Activated effector memory CD4-positive, alpha-beta T cell treated with Interleukin-2 at 50 U/mL for 16 hours (primary cell): ENCODE data around the gene GRIA4.
"Not testable (repeated sequence)": the region's sequence is repeated elsewhere in the genome, so short reads cannot be mapped to it uniquely, and the experiment has no call there.

Experiments used
- DNase-seq: peaks from one replicate; pipeline ENCODE4 v3.0.0-alpha.2; 2020

GRIA4 gene

GRCh38 chr11:105720096-105720495, 110.2 kb downstream of the GRIA4 start:
- no peak for DNase-seq

- DNase-seq, result no peak
These were observed 113.4 kb downstream of the GRIA4 start for GRCh38 chr11:105723269-105723668.

DNA sequence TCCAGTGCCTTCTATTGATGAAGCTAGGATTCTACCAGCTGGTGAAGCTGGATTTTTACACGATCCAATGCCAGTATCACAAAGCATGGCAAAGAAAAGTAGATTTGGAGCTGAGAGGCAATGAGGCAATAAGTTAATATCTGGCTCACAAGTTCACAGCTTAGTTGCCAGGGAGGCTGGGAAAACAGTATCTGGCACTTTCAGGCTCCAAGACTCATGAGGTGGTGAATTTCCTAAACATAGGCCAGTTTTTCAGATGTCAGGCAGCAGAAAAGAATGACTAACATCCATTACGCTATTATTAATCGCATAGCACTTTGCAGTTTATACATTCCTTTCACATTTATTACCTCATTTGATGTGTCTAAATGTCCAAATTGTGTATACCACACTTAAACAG, 122.7 kb downstream of the GRIA4 start:
- DNase-seq, result no peak

DNA sequence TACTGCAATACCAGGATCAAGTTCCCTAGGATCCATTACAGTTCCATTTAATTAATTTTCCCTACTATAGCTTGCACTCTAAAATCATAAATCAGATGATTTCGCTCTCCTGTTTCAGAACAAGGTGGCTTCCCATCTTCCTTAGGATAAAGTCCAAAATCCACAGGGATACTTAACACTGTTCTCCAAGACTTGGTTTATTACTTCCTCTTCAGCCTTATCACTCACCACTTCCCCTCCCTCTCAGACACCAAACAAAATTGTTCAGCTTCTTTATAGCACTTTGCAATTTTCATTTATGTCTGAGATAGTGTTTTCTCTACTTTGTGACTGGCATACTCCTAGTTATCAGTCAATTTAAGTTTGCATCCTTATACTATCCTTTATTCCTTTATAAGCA, 124.6 kb downstream of the GRIA4 start:
- DNase-seq, result no peak

GRCh38 chr11:105738251-105738650, 128.4 kb downstream of the GRIA4 start:
- no peak for DNase-seq

DNA sequence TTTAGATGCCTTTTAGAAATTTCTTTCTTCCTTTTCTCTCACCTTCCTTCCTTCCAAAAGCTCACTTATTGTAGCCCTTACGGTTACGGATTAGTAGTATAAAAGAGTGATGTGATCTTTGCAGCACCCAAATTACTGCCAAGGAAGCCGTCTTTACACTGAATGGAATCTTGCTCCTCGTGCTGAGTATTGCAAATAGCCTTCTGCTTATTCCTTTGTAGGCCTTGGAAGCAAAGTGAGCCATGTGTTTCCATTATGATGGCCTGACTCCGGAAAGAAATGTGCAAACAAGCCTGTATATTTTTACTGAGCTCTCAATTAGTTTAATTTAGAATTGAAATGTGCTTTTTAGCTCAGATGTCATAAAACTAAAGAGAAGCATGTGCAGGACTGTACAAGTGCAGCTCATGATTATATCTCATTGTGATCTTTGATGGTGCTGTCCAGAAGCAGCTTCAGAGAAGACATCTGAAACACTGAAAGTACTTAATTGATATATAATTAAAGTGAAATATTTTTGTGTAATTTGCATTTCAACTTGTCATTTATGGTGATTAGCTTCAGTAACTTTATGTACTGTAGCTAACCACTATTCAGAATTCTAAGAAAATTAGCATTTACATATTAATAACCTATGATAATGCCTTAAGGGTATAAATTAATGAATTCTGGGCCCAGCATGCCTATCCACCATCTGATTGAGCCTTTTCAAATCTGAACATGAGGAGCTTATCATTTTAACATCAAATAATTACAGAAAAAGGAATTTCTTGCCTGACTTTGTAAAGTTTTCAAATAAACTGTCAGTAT, 129.3 kb downstream of the GRIA4 start:
- no peak for DNase-seq

GRCh38 chr11:105740164-105740903, 130.5 kb downstream of the GRIA4 start:
- DNase-seq, result no peak

- no peak for DNase-seq
These were observed 131.7 kb downstream of the GRIA4 start for GRCh38 chr11:105741488-105742020.

DNA sequence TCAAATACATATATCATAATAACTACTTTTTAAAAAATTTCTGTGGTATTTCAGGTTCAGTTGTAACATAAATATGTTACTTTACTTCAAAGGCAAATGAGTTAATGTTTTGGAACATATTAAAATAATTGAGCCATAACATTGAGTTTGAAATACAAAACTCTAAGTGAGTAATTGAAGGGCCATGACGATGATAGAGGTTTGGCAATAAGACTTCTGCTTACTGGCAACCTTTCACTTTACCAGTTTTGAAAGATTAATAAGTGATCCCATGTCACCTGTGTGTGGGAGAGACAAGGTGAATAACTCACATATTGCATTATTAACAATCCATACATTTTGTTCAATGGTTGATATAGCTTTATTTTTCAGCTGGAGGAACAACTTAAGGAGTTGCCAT, 144.4 kb downstream of the GRIA4 start:
- DNase-seq, result no peak

DNA sequence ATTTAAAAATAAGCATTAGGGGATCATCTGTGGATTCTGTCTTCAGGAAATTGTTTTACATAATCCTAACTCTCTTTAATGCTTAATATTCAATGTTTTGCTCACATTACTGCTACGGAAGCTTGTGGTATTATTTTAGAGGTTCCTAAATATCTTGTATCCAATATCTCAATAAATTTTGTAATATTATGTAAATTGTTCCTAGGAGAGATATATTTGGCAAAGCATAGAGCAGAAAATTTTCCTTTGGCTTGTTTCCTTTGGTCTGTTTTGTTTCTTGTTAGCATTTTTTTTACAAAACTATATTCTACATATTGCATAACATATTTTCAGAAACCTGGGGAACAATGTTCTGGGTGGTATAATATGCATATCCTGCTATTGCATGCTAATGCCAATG, 144.8 kb downstream of the GRIA4 start:
- DNase-seq, result no peak

DNA sequence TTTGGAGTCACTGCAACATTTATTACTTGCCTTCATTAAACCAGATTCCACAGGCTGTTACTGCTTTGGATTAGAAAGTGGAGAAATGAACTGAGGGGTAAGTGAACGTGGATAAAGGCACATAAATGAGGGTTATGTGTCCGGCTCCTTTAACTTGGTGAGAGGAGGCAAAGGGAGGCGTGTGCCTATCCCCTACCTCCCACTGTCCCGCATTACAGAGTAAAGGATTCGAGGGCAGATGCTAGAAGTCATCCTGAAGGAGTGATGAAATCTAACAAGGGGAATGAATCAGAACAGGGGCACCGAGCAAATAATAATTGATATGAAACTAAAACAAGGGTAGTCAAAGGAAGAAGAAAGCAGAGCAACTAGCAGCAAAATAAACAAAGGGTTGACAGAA, 147.2 kb downstream of the GRIA4 start:
- DNase-seq, result no peak

- DNase-seq, result no peak
These were observed 153.7 kb downstream of the GRIA4 start for GRCh38 chr11:105763594-105763993.

DNA sequence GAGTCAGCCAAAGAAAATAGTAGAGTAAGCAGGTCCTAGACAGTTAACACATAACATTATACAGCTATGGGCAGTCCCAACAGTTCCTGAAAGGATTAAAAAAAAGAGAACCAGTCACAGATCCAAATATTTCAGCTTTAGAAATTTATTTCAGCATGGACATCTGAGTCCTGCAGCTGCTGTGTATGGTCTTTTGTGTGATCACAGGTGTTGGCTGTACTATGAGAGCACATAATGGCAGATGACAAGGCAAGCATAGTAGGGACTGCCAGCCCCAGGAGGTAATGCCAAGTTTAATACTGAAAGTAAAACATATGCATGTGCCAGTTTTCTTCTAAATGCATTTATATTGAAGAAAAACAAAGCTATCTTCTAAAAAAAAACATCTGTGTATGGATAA, 158.1 kb downstream of the GRIA4 start:
- DNase-seq, result no peak

- DNase-seq, result no peak
These were observed 159.8 kb downstream of the GRIA4 start for GRCh38 chr11:105769627-105770026.

DNA sequence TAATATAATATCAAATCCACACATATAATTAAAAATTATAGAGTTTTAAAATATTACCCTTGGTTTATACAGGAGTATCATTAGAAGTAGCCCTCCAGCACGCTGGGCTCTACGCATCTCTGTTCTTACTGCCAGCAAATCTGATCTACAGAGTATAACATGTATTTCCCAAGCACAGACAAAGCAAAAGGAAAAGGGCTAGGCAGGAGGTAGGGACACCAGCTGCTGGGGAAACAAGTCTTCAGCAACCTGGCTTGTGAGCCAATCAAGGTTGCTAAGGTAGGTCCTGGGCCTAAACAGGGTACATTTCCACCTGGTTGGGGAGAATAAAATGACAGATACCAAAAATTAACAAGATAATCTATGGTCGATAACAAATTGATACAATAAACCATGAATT, 163.6 kb downstream of the GRIA4 start:
- not testable (repeated sequence) for DNase-seq

GRCh38 chr11:105774899-105775298, 165.0 kb downstream of the GRIA4 start:
- no peak for DNase-seq

- no peak for DNase-seq
These were observed 171.1 kb downstream of the GRIA4 start for GRCh38 chr11:105780781-105781525.

- DNase-seq, result no peak
These were observed 171.9 kb downstream of the GRIA4 start for GRCh38 chr11:105781807-105782206.

GRCh38 chr11:105783216-105783615, 173.3 kb downstream of the GRIA4 start:
- no peak for DNase-seq

DNA sequence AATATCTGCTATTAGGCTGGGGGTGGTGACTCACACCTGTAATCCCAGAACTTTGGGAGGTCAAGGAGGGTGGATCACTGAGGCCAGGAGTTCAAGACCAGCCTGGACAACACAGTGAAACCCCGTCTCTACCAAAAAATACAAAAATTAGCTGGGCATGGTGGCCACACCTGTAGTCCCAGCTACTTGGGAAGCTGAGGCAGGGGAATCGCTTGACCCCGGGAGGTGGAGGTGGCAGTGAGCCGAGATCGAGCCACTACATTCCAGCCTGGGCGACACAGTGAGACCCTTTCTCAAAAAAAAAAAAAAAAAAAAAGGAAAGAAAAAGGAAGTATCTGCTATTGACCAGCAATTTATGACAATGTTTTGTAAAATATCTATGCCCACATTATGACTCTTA, 176.0 kb downstream of the GRIA4 start:
- DNase-seq, result not testable (repeated sequence)

- DNase-seq, result no peak
These were observed 176.9 kb downstream of the GRIA4 start for GRCh38 chr11:105786741-105787140.

- DNase-seq, result no peak
These were observed 179.9 kb downstream of the GRIA4 start for GRCh38 chr11:105789579-105790420.
